ENCODE measurements around the gene DNAH1. TPM values are rescaled to one million over a fixed set of nuclear protein-coding genes. Genes with fewer than 3 reads are reported as not detected.

DNAH1 gene
- total RNA-seq, 4 donors from 2014 or later, result 12.0 to 26.1 (median 15.5) TPM

- peaks cover 0 to 5% of the 10 kb centered on the region in 2 donors for H3K27me3 ChIP-seq
- H3K9me3 ChIP-seq, result no peaks in the 10 kb centered on the region
- no peak for DNase-seq (ENCODE audit: low spot score in 2 of 2)
- H3K4me3 ChIP-seq, result no peak overlapping the region
- TF ChIP-seq CTCF (IDR thresholded peaks at IDR 0.05), result no peak
- TF ChIP-seq POLR2A (IDR thresholded peaks at IDR 0.05), result no peak
- no peak for TF ChIP-seq EP300 (IDR thresholded peaks at IDR 0.05)
- H3K4me1 ChIP-seq, result peaks cover 0 to 15% (median 9%) of the 10 kb centered on the region in 4 donors
- 68 to 84% methylated on average over 6 to 9 of the region's 10 CpGs for WGBS, 2 donors
- no peak overlapping the region for H3K27ac ChIP-seq
- H3K36me3 ChIP-seq, result peaks cover 0 to 5% (median 0%) of the 10 kb centered on the region in 3 donors
Measured at GRCh38 chr3:52319921-52320595, 3.9 kb downstream of the DNAH1 start.

- WGBS, 2 donors, result 77 to 82% methylated on average over 5 of the region's 5 CpGs
- Histone ChIP-seq H3K27ac (no peak overlapping the region), H3K9me3 (no peaks in the 10 kb centered on the region), H3K36me3 (peaks cover 0 to 5% (median 0%) of the 10 kb centered on the region in 3 donors), H3K27me3 (peaks cover 0 to 5% of the 10 kb centered on the region in 2 donors), H3K4me1 (peaks cover 0 to 15% (median 9%) of the 10 kb centered on the region in 4 donors), H3K4me3 (no peak overlapping the region)
- no peak for DNase-seq (ENCODE audit: low spot score in 2 of 2)
- TF ChIP-seq POLR2A (IDR thresholded peaks at IDR 0.05), result no peak
- TF ChIP-seq CTCF (IDR thresholded peaks at IDR 0.05), result no peak
Measured at GRCh38 chr3:52321481-52321880, 5.4 kb downstream of the DNAH1 start.

GRCh38 chr3:52322466-52322865 lies 6.3 kb downstream of the DNAH1 start:
- 88 to 89% methylated on average over 6 to 7 of the region's 7 CpGs for WGBS, 2 donors
- Histone ChIP-seq H3K36me3 (peaks cover 0 to 14% (median 0%) of the 10 kb centered on the region in 3 donors), H3K4me1 (peaks cover 0 to 10% (median 6%) of the 10 kb centered on the region in 4 donors), H3K27ac (no peak overlapping the region), H3K27me3 (peaks cover 0 to 5% of the 10 kb centered on the region in 2 donors), H3K4me3 (no peak overlapping the region), H3K9me3 (no peaks in the 10 kb centered on the region)
- no peak for DNase-seq (ENCODE audit: low spot score in 2 of 2)
- TF ChIP-seq CTCF (IDR thresholded peaks at IDR 0.05) (no peak), EP300 (IDR thresholded peaks at IDR 0.05) (no peak), POLR2A (IDR thresholded peaks at IDR 0.05) (no peak)

- DNase-seq (ENCODE audit: low spot score in 2 of 2), result no peak
- Histone ChIP-seq H3K9me3 (no peaks in the 10 kb centered on the region), H3K27ac (no peak overlapping the region), H3K4me3 (no peak overlapping the region), H3K27me3 (no peaks in the 10 kb centered on the region), H3K4me1 (peaks cover 0 to 4% (median 0%) of the 10 kb centered on the region in 4 donors), H3K36me3 (peaks cover 0 to 26% (median 0%) of the 10 kb centered on the region in 3 donors)
- 52 to 59% methylated on average over 11 of the region's 11 CpGs for WGBS, 2 donors
- no peak for TF ChIP-seq CTCF (IDR thresholded peaks at IDR 0.05)
- no peak for TF ChIP-seq POLR2A (IDR thresholded peaks at IDR 0.05)
- no peak for TF ChIP-seq EP300 (IDR thresholded peaks at IDR 0.05)
Measured at GRCh38 chr3:52323526-52324295, 7.6 kb downstream of the DNAH1 start.

- Histone ChIP-seq H3K4me3 (no peak overlapping the region), H3K27ac (no peak overlapping the region), H3K4me1 (peaks cover 0 to 4% (median 0%) of the 10 kb centered on the region in 4 donors), H3K27me3 (no peaks in the 10 kb centered on the region), H3K36me3 (peaks cover 0 to 27% (median 0%) of the 10 kb centered on the region in 3 donors), H3K9me3 (no peaks in the 10 kb centered on the region)
- WGBS, 2 donors, result 85 to 96% methylated on average over 4 to 9 of the region's 9 CpGs
- TF ChIP-seq POLR2A (IDR thresholded peaks at IDR 0.05) (no peak), CTCF (IDR thresholded peaks at IDR 0.05) (no peak), EP300 (IDR thresholded peaks at IDR 0.05) (no peak)
- DNase-seq (ENCODE audit: low spot score in 2 of 2), result no peak
Measured at GRCh38 chr3:52324676-52325075, 8.6 kb downstream of the DNAH1 start.
